GM19452 (cell line): ENCODE measurements around the gene STXBP5.
"Not testable (repeated sequence)": the region's sequence is repeated elsewhere in the genome, so short reads cannot be mapped to it uniquely, and the experiment has no call there.

ENCODE experiments used
- ATAC-seq: cut with Tn5 transposase; IDR thresholded peaks from one replicate; pipeline ENCODE4 v1.9.1; 2021; ENCODE audit not compliant: unreplicated experiment

STXBP5 gene

DNA sequence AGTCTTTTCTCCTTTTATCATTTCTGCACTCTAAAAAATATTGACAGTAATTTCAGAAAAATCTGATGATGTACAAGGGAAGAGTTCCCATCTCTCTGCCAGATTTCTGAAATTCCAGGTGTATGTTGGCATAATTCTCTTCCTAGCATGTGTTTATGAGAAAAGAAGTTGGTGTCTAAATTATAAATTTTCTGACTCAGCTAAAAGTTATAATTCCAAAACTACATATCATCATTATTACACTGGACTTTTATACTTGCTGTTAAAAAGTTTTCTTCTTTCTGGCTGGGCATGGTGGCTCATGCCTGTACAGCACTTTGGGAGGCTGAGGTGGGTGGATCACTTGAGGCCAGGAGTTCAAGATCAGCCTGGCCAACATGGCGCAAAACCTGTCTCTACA, 168.6 kb downstream of the STXBP5 start:
- ATAC-seq: no peak

- no peak for ATAC-seq
Observed at GRCh38 chr6:147378819-147379218, 174.6 kb downstream of the STXBP5 start.

DNA sequence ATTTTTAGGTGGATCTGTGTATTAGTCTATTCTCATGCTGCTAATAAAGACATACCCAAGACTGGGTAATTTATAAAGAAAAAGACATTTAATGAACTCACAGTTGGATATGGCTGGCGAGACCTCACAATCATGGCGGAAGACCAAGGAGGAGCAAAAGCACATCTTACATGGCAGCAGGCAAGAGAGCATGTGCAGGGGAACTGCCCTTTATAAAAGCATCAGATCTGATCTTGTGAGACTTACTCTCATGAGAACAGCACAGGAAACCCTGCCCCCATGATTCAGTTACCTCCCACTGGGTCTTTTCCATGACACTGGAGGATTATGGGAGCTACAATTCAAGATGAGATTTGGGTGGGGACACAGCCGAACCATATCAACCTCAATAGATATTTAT, 176.6 kb downstream of the STXBP5 start:
- not testable (repeated sequence) for ATAC-seq

DNA sequence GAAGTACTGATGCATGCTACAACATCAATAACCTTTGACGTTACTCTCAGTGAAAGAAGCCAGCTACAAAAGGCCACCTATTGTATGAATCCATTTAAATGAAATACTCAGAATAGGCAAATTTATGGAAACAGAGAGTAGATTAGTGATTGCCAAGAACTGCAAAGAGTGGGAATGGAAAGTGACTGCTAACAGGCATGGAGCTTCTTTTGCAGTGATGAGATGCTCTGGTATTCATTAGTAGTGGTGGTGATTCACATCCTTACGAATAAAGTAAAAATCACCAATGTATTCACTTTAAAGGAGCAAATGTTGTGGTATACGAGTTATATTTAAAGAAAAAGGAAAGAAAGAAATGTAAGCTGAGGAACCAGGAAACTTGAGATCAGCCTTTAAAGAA, 177.5 kb downstream of the STXBP5 start:
- no peak for ATAC-seq

DNA sequence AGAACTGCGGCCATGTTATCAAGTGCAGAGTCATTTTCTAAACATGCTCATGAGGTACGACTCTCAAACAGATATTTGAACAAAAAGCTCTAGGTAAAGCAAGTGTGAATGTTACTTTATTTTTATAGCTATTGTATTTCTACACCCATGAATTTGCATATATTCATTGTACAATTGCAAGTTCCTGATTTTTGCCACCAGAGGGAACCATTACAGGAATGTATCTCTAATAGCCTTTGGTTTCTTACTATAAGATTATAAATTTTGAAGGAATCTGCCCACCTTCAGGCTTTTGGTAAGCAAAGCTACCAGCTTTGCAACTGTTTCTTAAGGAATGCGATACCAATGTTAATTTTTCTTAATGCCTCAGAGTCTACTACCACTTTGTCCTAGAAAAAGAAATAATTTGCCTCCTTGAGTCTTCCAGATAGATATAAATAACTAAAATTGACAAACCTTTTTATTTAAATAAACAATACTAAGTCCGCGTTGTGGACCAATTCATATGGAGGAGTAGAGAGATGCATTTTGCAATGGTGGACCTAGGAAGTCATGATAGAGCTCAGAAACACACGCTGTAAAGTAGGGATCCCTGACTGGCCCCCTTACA, 178.8 kb downstream of the STXBP5 start:
- ATAC-seq: no peak

- peak; percentile 42 for ATAC-seq
Observed at GRCh38 chr6:147384029-147384428, 179.8 kb downstream of the STXBP5 start.

GRCh38 chr6:147384737-147385710, 180.8 kb downstream of the STXBP5 start:
- ATAC-seq: peak; percentile 53

- ATAC-seq: no peak
Observed at GRCh38 chr6:147389463-147389862, 185.2 kb downstream of the STXBP5 start.

GRCh38 chr6:147390909-147391536, 186.8 kb downstream of the STXBP5 start:
- no peak for ATAC-seq

GRCh38 chr6:147392917-147393625, 188.9 kb downstream of the STXBP5 start:
- no peak for ATAC-seq

- no peak for ATAC-seq
Observed at GRCh38 chr6:147395158-147395557, 190.9 kb downstream of the STXBP5 start.

DNA sequence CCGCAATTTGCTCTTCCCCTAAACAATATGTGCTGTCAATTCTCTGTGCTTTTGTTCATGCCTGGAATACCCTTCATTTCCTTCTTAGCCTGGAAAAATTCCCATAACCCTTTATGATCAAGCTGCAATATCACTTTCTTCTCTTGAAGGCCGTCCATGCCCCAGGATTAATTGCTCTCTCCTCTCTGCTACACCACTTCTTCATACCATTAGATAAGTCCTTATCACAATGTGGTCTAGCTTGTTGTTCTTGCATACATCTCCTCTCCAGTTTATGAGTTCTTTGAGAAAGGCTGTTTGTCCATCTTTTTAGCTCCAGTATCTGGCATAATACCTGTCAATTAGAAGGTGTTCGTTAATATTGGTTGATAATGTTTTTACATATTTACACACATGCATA, 193.1 kb downstream of the STXBP5 start:
- ATAC-seq: no peak

- ATAC-seq: no peak
Observed at GRCh38 chr6:147400968-147401367, 196.8 kb downstream of the STXBP5 start.

GRCh38 chr6:147401779-147402178, 197.6 kb downstream of the STXBP5 start:
- ATAC-seq: no peak

DNA sequence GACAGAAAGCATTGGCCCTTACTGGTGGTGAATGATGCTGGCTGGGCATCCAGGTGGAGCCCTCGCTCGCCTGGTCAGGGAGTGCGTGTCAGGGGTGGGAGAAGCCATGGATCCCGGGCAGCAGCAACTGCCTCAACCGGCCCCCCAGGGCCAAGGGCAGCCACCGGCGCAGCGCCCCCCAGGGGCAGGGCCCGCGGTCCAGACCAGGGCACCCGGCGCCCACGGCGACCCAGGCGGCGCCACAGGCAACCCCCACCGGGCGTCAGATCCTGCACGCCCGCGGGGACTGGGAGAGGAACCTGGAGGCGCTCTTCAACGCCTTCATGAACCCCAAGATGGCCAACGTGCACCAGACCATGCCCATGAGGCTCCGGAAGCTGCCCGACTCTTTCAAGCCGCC, 202.6 kb downstream of the STXBP5 start:
- no peak for ATAC-seq

DNA sequence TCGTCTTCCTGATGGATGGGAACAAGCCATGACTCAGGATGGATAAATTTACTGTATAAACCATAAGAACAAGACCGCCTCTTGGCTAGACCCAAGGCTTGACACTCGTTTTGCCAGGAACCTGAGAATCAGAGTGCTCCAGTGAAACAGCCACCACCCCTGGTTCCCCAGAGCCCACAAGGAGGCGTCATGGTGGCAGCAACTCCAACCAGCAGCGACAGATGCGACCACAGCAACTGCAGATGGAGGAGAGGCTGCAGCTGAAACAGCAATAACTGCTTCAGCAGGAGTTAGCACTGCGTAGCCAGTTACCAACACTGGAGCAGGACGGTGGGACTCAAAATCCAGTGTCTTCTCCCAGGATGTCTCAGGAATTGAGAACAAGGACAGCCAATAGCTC, 203.4 kb downstream of the STXBP5 start:
- no peak for ATAC-seq

GRCh38 chr6:147416622-147417021, 212.4 kb downstream of the STXBP5 start:
- ATAC-seq: no peak

- ATAC-seq: no peak
Observed at GRCh38 chr6:147417954-147418353, 213.7 kb downstream of the STXBP5 start.

- no peak for ATAC-seq
Observed at GRCh38 chr6:147418523-147418922, 214.3 kb downstream of the STXBP5 start.

DNA sequence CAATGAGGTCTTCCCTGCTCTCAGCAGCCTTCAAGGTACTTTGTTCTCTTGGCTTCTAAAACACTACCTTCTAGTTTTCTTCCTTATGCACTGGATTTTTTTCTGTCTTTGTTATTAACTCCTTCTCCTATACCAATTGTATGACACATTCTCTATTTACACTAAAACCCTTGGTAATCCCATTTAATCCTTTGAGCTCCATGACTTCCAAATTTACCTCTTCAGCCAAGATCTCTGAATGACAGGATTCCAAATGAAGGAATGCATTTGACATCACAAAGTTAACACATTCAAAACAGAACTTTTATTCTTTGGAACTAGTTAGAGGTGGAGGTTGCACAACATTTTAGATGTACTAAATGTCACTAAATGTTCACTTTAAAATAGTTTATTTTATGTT, 217.7 kb downstream of the STXBP5 start:
- no peak for ATAC-seq

DNA sequence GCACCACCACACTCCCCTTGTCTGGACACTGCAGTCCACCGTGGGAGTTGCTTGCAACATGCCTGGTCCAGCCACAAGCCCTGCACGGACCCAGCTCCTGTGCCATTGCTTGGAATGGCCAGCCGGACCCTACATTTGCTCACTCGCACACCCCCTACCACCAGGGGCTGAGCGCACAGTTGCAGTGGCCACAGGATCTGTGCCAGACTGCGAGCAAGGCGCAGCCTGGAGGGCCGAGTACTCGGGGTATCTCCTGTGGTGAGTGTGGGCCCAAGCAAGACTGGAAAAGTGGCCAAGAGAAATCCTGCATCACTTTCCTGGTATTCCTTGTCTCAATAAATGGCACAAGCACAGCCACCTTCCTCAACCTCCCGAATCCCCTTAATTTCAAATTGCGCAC, 218.9 kb downstream of the STXBP5 start:
- ATAC-seq: no peak
